Activated B cell treated with CpG ODN at 0.5 μM for 24 hours (primary cell): ENCODE results near the gene SPSB2. TPM values are rescaled to one million over a fixed set of nuclear protein-coding genes. Genes with fewer than 3 reads are reported as not detected.

ENCODE experiments used
- ATAC-seq: fragments of 200-7000 bp; cut with Tn5 transposase; one replicate; pipeline ENCODE4 v1.10.0; 2021; ENCODE audit warnings: low read depth, mild to moderate bottlenecking, moderate library complexity
- CTCF ChIA-PET: fragments of 350-600 bp; sonication (Branson Sonifier 250); formaldehyde crosslinking; loops from one replicate; lab custom pipeline; 2021; ENCODE audit warnings: antibody characterized with exemption; lab: Charles Lee
- POLR2A ChIA-PET: fragments of 350-600 bp; sonication (Branson Sonifier 250); formaldehyde crosslinking; loops from one replicate; lab custom pipeline; 2021; ENCODE audit warnings: antibody characterized with exemption; lab: Charles Lee
- DNase-seq: peaks from one replicate; pipeline ENCODE4 v3.0.0; 2022
- H3K27ac Mint-ChIP-seq: one replicate; pipeline ENCODE4 v1.8.0; 2020; ENCODE audit warnings: mixed read lengths
- H3K27me3 Mint-ChIP-seq: one replicate; pipeline ENCODE4 v1.8.0; 2021; ENCODE audit warnings: mixed read lengths
- H3K36me3 Mint-ChIP-seq: one replicate; pipeline ENCODE4 v1.8.0; 2021; ENCODE audit warnings: low read depth, mixed read lengths
- H3K4me1 Mint-ChIP-seq: one replicate; pipeline ENCODE4 v1.8.0; 2021; ENCODE audit warnings: mixed read lengths
- H3K4me3 Mint-ChIP-seq: one replicate; pipeline ENCODE4 v1.8.0; 2020; ENCODE audit warnings: mild to moderate bottlenecking, mixed read lengths
- H3K9me3 Mint-ChIP-seq: one replicate; pipeline ENCODE4 v1.8.0; 2020; ENCODE audit warnings: mixed read lengths
- intact Hi-C: fragments of 100-400 bp; cut with micrococcal nuclease; formaldehyde crosslinking; loops from one replicate; pipeline ENCODE4 v1.15.1; 2024
- total RNA-seq: library from RNA; stranded (reverse); gene quantifications from 2 replicates; pipeline ENCODE4 v1.2.3, GENCODE V29; 2022
- TF ChIP-seq, protein P1 (sequence below): fragments of 200-600 bp; IDR thresholded peaks from one replicate; pipeline ENCODE4 v1.8.0; 2022; ENCODE audit warnings: antibody characterized with exemption, mild to moderate bottlenecking

SPSB2 gene
- total RNA-seq, 1 donor from 2014 or later, result 14.4 TPM

GRCh38 chr12:6851921-6852650 is 21.0 kb downstream of the SPSB2 start, which contains the start of gene USP5:
TSS of gene USP5 (plus strand) at chr12:6852150. CDS start at chr12:6852180, 30 bp downstream.
- CTCF ChIA-PET, result interaction anchor here (0.8 to 4.0 kb wide), 7 partner anchors 16 to 281 kb away, joined by 3 to 34 read pairs (median 8); partner anchors contain the start of genes MLF2, SPSB2 and TPI1
- TF ChIP-seq, protein P1, sequence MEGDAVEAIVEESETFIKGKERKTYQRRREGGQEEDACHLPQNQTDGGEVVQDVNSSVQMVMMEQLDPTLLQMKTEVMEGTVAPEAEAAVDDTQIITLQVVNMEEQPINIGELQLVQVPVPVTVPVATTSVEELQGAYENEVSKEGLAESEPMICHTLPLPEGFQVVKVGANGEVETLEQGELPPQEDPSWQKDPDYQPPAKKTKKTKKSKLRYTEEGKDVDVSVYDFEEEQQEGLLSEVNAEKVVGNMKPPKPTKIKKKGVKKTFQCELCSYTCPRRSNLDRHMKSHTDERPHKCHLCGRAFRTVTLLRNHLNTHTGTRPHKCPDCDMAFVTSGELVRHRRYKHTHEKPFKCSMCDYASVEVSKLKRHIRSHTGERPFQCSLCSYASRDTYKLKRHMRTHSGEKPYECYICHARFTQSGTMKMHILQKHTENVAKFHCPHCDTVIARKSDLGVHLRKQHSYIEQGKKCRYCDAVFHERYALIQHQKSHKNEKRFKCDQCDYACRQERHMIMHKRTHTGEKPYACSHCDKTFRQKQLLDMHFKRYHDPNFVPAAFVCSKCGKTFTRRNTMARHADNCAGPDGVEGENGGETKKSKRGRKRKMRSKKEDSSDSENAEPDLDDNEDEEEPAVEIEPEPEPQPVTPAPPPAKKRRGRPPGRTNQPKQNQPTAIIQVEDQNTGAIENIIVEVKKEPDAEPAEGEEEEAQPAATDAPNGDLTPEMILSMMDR, result no peak

DNA sequence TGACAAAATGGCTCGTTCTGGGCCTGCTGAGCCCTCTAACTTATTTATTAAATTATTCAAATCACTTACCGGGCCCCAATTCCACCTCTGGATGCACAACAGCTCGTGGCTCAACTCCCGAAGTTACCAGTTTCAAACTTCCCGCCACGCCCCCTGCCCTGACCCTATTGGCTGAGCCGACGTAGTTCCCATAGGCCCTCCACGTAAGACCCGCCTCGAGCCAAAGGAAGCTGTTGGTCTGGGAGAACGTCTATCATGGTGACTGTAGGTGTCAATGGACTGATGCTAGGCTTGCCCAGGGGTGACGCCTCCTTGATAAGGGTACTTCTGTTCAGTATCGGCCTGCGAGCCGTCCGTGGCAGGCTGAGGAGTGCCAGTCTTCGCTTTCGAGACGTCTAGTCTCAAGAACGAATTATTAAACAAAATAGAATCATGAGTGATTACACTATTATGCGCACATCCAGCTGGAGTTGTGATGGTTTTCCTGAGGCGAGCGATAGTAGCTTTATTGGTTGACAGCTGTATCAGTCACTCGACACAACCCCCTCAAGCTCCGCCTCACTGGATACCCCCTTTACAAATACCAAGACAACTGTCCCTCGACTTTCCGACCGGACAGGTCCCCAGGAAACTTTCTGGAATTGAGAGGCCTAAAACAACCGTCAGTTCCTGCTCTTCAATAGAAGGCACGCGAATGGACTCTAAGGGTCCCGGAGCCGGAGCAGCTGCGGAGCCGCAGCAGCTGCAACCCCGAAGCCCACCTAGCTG is 21.8 kb downstream of the SPSB2 start, which contains the start of gene CDCA3:
TSS of gene CDCA3 (minus strand) at position 134 of the 768 bp plus-strand sequence. CDS start 334 bp downstream, outside the sequence.
- peaks cover 30% of the 10 kb centered on the region for H3K4me1 Mint-ChIP-seq
- TF ChIP-seq, protein P1, result no peak
- peak; percentile 51 for ATAC-seq
- ChIA-PET CTCF (interaction anchor here (0.8 to 4.0 kb wide), 6 partner anchors 16 to 281 kb away, joined by 3 to 34 read pairs (median 9); partner anchors contain the start of genes MLF2, SPSB2 and TPI1), POLR2A (interaction anchor here (0.5 to 7.5 kb wide), 33 partner anchors 9 to 994 kb away, joined by 3 to 190 read pairs (median 6); partner anchors contain the start of genes C12orf57, C1RL, COPS7A and GAPDH)
- H3K27ac Mint-ChIP-seq, result peak within 1 kb of the TSS; percentile 99
- intact Hi-C loops, result loop anchor here (1.0 to 5.0 kb wide), 9 partner anchors 23 to 1231 kb away; partner anchors contain the start of genes C1RL, CHD4, LPAR5 and LPCAT3
- H3K27me3 Mint-ChIP-seq, result no peaks in the 10 kb centered on the region
- peak; percentile 76 for DNase-seq
- H3K36me3 Mint-ChIP-seq, result peaks cover 22% of the 10 kb centered on the region
- peak within 1 kb of the TSS; percentile 100 for H3K4me3 Mint-ChIP-seq
- no peaks in the 10 kb centered on the region for H3K9me3 Mint-ChIP-seq

More at GRCh38 chr12:6851921-6852650, 21.0 kb downstream of the SPSB2 start, which contains the start of gene USP5:
- intact Hi-C loops, result loop anchor here (1.0 to 5.0 kb wide), 19 partner anchors 15 to 1230 kb away; partner anchors contain the start of genes C1RL, CHD4, COPS7A and EMG1
- peak; percentile 78 for ATAC-seq
- peaks cover 29% of the 10 kb centered on the region for H3K36me3 Mint-ChIP-seq
- no peaks in the 10 kb centered on the region for H3K9me3 Mint-ChIP-seq
- DNase-seq, result peak; percentile 91
- POLR2A ChIA-PET, result interaction anchor here (0.6 to 7.5 kb wide), 36 partner anchors 9 to 994 kb away, joined by 3 to 190 read pairs (median 6); partner anchors contain the start of genes C12orf57, C1RL, COPS7A and GAPDH
- peak within 1 kb of the TSS; percentile 99 for H3K27ac Mint-ChIP-seq
- peak within 1 kb of the TSS; percentile 100 for H3K4me3 Mint-ChIP-seq
- no peaks in the 10 kb centered on the region for H3K27me3 Mint-ChIP-seq
- peaks cover 30% of the 10 kb centered on the region for H3K4me1 Mint-ChIP-seq

GRCh38 chr12:6850796-6851152 is 22.3 kb downstream of the SPSB2 start:
- H3K4me1 Mint-ChIP-seq, result peaks cover 30% of the 10 kb centered on the region
- POLR2A ChIA-PET, result interaction anchor here (0.9 to 7.5 kb wide), 20 partner anchors 8 to 400 kb away, joined by 3 to 190 read pairs (median 9); partner anchors contain the start of genes C12orf57, COPS7A, GAPDH and GNB3
- DNase-seq, result no peak
- peaks cover 17% of the 10 kb centered on the region for H3K36me3 Mint-ChIP-seq
- TF ChIP-seq, protein P1, result no peak
- H3K27ac Mint-ChIP-seq, result no peak overlapping the region
- ATAC-seq, result no peak
- H3K9me3 Mint-ChIP-seq, result no peaks in the 10 kb centered on the region
- CTCF ChIA-PET, result interaction anchor here (2.5 to 4.0 kb wide), 3 partner anchors 15 to 22 kb away, joined by 12 to 34 read pairs (median 22); partner anchors contain the start of genes SPSB2 and TPI1
- H3K4me3 Mint-ChIP-seq, result peak overlapping the region; percentile 100
- intact Hi-C loops, result loop anchor here (1.0 to 5.0 kb wide), 9 partner anchors 22 to 1232 kb away; partner anchors contain the start of genes C1RL, CHD4, LPAR5 and LPCAT3
- no peaks in the 10 kb centered on the region for H3K27me3 Mint-ChIP-seq

GRCh38 chr12:6849976-6850560 is 23.0 kb downstream of the SPSB2 start:
- ATAC-seq, result no peak
- H3K27me3 Mint-ChIP-seq, result no peaks in the 10 kb centered on the region
- peaks cover 30% of the 10 kb centered on the region for H3K4me1 Mint-ChIP-seq
- no peak for DNase-seq
- intact Hi-C loops, result loop anchor here (2.0 to 5.0 kb wide), 6 partner anchors 21 to 1232 kb away; partner anchors contain the start of genes C1RL, LPAR5, NECAP1 and NOP2
- no peak overlapping the region for H3K27ac Mint-ChIP-seq
- ChIA-PET POLR2A (interaction anchor here (7.5 kb wide), 1 partner anchor 19 kb away, joined by 190 read pairs; the partner anchor contains the start of genes SPSB2 and TPI1), CTCF (no interaction called here)
- TF ChIP-seq, protein P1, result no peak
- H3K4me3 Mint-ChIP-seq, result no peak overlapping the region
- H3K36me3 Mint-ChIP-seq, result peaks cover 11% of the 10 kb centered on the region
- no peaks in the 10 kb centered on the region for H3K9me3 Mint-ChIP-seq
